ENCODE results near the gene SYNPO2. TPM values are rescaled to one million over a fixed set of nuclear protein-coding genes. Genes with fewer than 3 reads are reported as not detected.

The SYNPO2 gene
- total RNA-seq, 3 donors from 2014 or later (not counting 1 experiment from before 2014, with no cell fraction given), result 0.18 to 0.85 (median 0.56) TPM

GRCh38 chr4:118911238-118911703 lies 22.6 kb downstream of the SYNPO2 start:
- WGBS (ENCODE audit: insufficient coverage), result 76% methylated on average over 3 of the region's 3 CpGs
- no peak for DNase-seq
- H3K36me3 ChIP-seq (ENCODE audit: control insufficient read depth, insufficient read depth, low read length), result no peaks in the 10 kb centered on the region
- no peaks in the 10 kb centered on the region for H3K9me3 ChIP-seq (ENCODE audit: control insufficient read depth, insufficient read depth, low read length)
- no peaks in the 10 kb centered on the region for H3K4me1 ChIP-seq (ENCODE audit: control insufficient read depth, insufficient read depth, low read length)
- TF ChIP-seq CTCF (IDR thresholded peaks at IDR 0.05), result no peak
- ATAC-seq, result no peak
- Mint-ChIP-seq H3K4me3 (no peak overlapping the region), H3K36me3 (no peaks in the 10 kb centered on the region), H3K9me3 (no peaks in the 10 kb centered on the region), H3K27me3 (ENCODE audit: low read depth in 2 of 2) (peaks cover 8 to 34% of the 10 kb centered on the region in 2 donors), H3K27ac (no peak overlapping the region), H3K4me1 (no peaks in the 10 kb centered on the region)
- H3K4me3 ChIP-seq (ENCODE audit: low read length), result no peak overlapping the region
- H3K27ac ChIP-seq (ENCODE audit: low read length), result no peak overlapping the region
- peaks cover 2% of the 10 kb centered on the region for H3K27me3 ChIP-seq (ENCODE audit: control insufficient read depth, insufficient read depth, low read length)
- intact Hi-C loops (cut with micrococcal nuclease), result no loop called here

GRCh38 chr4:118915468-118915867 lies 26.8 kb downstream of the SYNPO2 start:
- H3K9me3 Mint-ChIP-seq, result no peaks in the 10 kb centered on the region
- H3K4me3 Mint-ChIP-seq, result no peak overlapping the region
- Histone ChIP-seq H3K27me3 (ENCODE audit: control insufficient read depth, insufficient read depth, low read length) (peaks cover 2% of the 10 kb centered on the region), H3K36me3 (ENCODE audit: control insufficient read depth, insufficient read depth, low read length) (no peaks in the 10 kb centered on the region), H3K4me3 (ENCODE audit: low read length) (no peak overlapping the region), H3K9me3 (ENCODE audit: control insufficient read depth, insufficient read depth, low read length) (no peaks in the 10 kb centered on the region), H3K27ac (ENCODE audit: low read length) (no peak overlapping the region), H3K4me1 (ENCODE audit: control insufficient read depth, insufficient read depth, low read length) (no peaks in the 10 kb centered on the region)
- no peaks in the 10 kb centered on the region for H3K4me1 Mint-ChIP-seq
- intact Hi-C loops (cut with micrococcal nuclease), result no loop called here
- ATAC-seq, result no peak
- no peak for DNase-seq
- H3K27ac Mint-ChIP-seq, result no peak overlapping the region
- H3K27me3 Mint-ChIP-seq (ENCODE audit: low read depth in 2 of 2), result peaks cover 14 to 25% of the 10 kb centered on the region in 2 donors
- WGBS (ENCODE audit: insufficient coverage), result 96% methylated on average over 2 of the region's 3 CpGs
- TF ChIP-seq CTCF (IDR thresholded peaks at IDR 0.05), result no peak
- no peaks in the 10 kb centered on the region for H3K36me3 Mint-ChIP-seq

- ATAC-seq (no peak), DNase-seq (no peak)
- Mint-ChIP-seq H3K27me3 (ENCODE audit: low read depth in 2 of 2) (peaks cover 16 to 17% of the 10 kb centered on the region in 2 donors), H3K4me3 (no peak overlapping the region), H3K4me1 (no peaks in the 10 kb centered on the region), H3K27ac (no peak overlapping the region), H3K9me3 (no peaks in the 10 kb centered on the region), H3K36me3 (no peaks in the 10 kb centered on the region)
- 93% methylated on average over 9 of the region's 9 CpGs for WGBS (ENCODE audit: insufficient coverage)
- Histone ChIP-seq H3K36me3 (ENCODE audit: control insufficient read depth, insufficient read depth, low read length) (no peaks in the 10 kb centered on the region), H3K27me3 (ENCODE audit: control insufficient read depth, insufficient read depth, low read length) (peaks cover 2% of the 10 kb centered on the region), H3K4me1 (ENCODE audit: control insufficient read depth, insufficient read depth, low read length) (no peaks in the 10 kb centered on the region), H3K27ac (ENCODE audit: low read length) (no peak overlapping the region), H3K4me3 (ENCODE audit: low read length) (no peak overlapping the region), H3K9me3 (ENCODE audit: control insufficient read depth, insufficient read depth, low read length) (no peaks in the 10 kb centered on the region)
- intact Hi-C loops (cut with micrococcal nuclease), result no loop called here
- no peak for TF ChIP-seq CTCF (IDR thresholded peaks at IDR 0.05)
Observed at GRCh38 chr4:118916691-118917289, 28.1 kb downstream of the SYNPO2 start.

GRCh38 chr4:118917582-118917981 lies 28.9 kb downstream of the SYNPO2 start:
- H3K27me3 ChIP-seq (ENCODE audit: control insufficient read depth, insufficient read depth, low read length), result peaks cover 2% of the 10 kb centered on the region
- TF ChIP-seq CTCF (IDR thresholded peaks at IDR 0.05), result no peak
- H3K4me1 ChIP-seq (ENCODE audit: control insufficient read depth, insufficient read depth, low read length), result no peaks in the 10 kb centered on the region
- H3K4me3 ChIP-seq (ENCODE audit: low read length), result no peak overlapping the region
- WGBS (ENCODE audit: insufficient coverage), result 57% methylated on average over 1 of the region's 2 CpGs
- intact Hi-C loops (cut with micrococcal nuclease), result no loop called here
- DNase-seq (no peak), ATAC-seq (no peak)
- no peaks in the 10 kb centered on the region for H3K9me3 ChIP-seq (ENCODE audit: control insufficient read depth, insufficient read depth, low read length)
- Mint-ChIP-seq H3K9me3 (no peaks in the 10 kb centered on the region), H3K36me3 (no peaks in the 10 kb centered on the region), H3K4me3 (no peak overlapping the region), H3K27ac (no peak overlapping the region), H3K27me3 (ENCODE audit: low read depth in 2 of 2) (peaks cover 16 to 18% of the 10 kb centered on the region in 2 donors), H3K4me1 (no peaks in the 10 kb centered on the region)
- H3K27ac ChIP-seq (ENCODE audit: low read length), result no peak overlapping the region
- H3K36me3 ChIP-seq (ENCODE audit: control insufficient read depth, insufficient read depth, low read length), result no peaks in the 10 kb centered on the region

All from natural killer cell (primary cell).